WERI-Rb-1 (cell line): Measurements from ENCODE around the gene PLCH2.

Source experiments
- DNase-seq: peaks from one replicate; pipeline ENCODE4 v3.0.0-alpha.2; 2020
- H3K27ac ChIP-seq: fragments of 250-450 bp; sonication (Bioruptor Pico); 2 replicates; pipeline ENCODE4 v1.5.1; 2020; ENCODE audit warnings: mild to moderate bottlenecking, moderate library complexity
- H3K27me3 ChIP-seq: fragments of 250-450 bp; sonication (Bioruptor Pico); 2 replicates; pipeline ENCODE4 v1.5.1; 2021; ENCODE audit warnings: mild to moderate bottlenecking, low read depth, moderate library complexity; ENCODE audit not compliant: insufficient read depth, severe bottlenecking
- H3K36me3 ChIP-seq: fragments of 250-450 bp; sonication (Bioruptor Pico); 2 replicates; pipeline ENCODE4 v1.5.1; 2020; ENCODE audit warnings: mild to moderate bottlenecking, moderate library complexity
- H3K4me3 ChIP-seq: 2 replicates; pipeline ENCODE4 v1.5.1; 2011; ENCODE audit warnings: low read depth, mild to moderate bottlenecking, control low read depth, low read length
- H3K9me3 ChIP-seq: fragments of 250-450 bp; sonication (Bioruptor Pico); 2 replicates; pipeline ENCODE4 v1.5.1; 2021; ENCODE audit warnings: mild to moderate bottlenecking, moderate library complexity; ENCODE audit not compliant: severe bottlenecking
- CTCF ChIP-seq: IDR thresholded peaks from 2 replicates; pipeline ENCODE4 v1.5.1; 2011; ENCODE audit warnings: low read depth, mild to moderate bottlenecking, control low read depth, inconsistent platforms, low read length

PLCH2 gene

GRCh38 chr1:2534687-2535441 is 58.8 kb downstream of the PLCH2 start:
- DNase-seq, result no peak
- no peaks in the 10 kb centered on the region for H3K9me3 ChIP-seq
- no peak for TF ChIP-seq CTCF
- peak overlapping the region; percentile 87 for H3K27ac ChIP-seq
- no peaks in the 10 kb centered on the region for H3K36me3 ChIP-seq
- H3K27me3 ChIP-seq, result no peaks in the 10 kb centered on the region
- no peak overlapping the region for H3K4me3 ChIP-seq

- peak overlapping the region; percentile 87 for H3K27ac ChIP-seq
- no peaks in the 10 kb centered on the region for H3K27me3 ChIP-seq
- H3K36me3 ChIP-seq, result no peaks in the 10 kb centered on the region
- no peaks in the 10 kb centered on the region for H3K9me3 ChIP-seq
- H3K4me3 ChIP-seq, result no peak overlapping the region
- DNase-seq, result peak; percentile 65
- TF ChIP-seq CTCF, result no peak
Measured at GRCh38 chr1:2535455-2535854, 59.4 kb downstream of the PLCH2 start.

GRCh38 chr1:2535981-2536380 is 59.9 kb downstream of the PLCH2 start:
- Histone ChIP-seq H3K27ac (peak overlapping the region; percentile 87), H3K36me3 (no peaks in the 10 kb centered on the region), H3K4me3 (no peak overlapping the region), H3K27me3 (no peaks in the 10 kb centered on the region), H3K9me3 (no peaks in the 10 kb centered on the region)
- TF ChIP-seq CTCF, result no peak
- DNase-seq, result no peak

GRCh38 chr1:2537784-2538115 is 61.7 kb downstream of the PLCH2 start:
- DNase-seq, result no peak
- TF ChIP-seq CTCF, result no peak
- Histone ChIP-seq H3K4me3 (no peak overlapping the region), H3K27me3 (no peaks in the 10 kb centered on the region), H3K36me3 (no peaks in the 10 kb centered on the region), H3K27ac (no peak overlapping the region), H3K9me3 (no peaks in the 10 kb centered on the region)

GRCh38 chr1:2538376-2538775 is 62.3 kb downstream of the PLCH2 start:
- Histone ChIP-seq H3K27ac (no peak overlapping the region), H3K9me3 (no peaks in the 10 kb centered on the region), H3K4me3 (no peak overlapping the region), H3K27me3 (no peaks in the 10 kb centered on the region), H3K36me3 (no peaks in the 10 kb centered on the region)
- DNase-seq, result no peak
- no peak for TF ChIP-seq CTCF

- Histone ChIP-seq H3K27me3 (no peaks in the 10 kb centered on the region), H3K9me3 (no peaks in the 10 kb centered on the region), H3K4me3 (no peak overlapping the region), H3K27ac (no peak overlapping the region), H3K36me3 (no peaks in the 10 kb centered on the region)
- DNase-seq, result no peak
- no peak for TF ChIP-seq CTCF
Measured at GRCh38 chr1:2538872-2539271, 62.8 kb downstream of the PLCH2 start.
